A549 (cell line): ENCODE measurements around the gene PRDM15.

Source experiments
- BHLHE40 ChIP-seq: IDR thresholded peaks from 2 replicates; pipeline ENCODE4 v1.6.1; 2012; ENCODE audit warnings: low read depth, low read length, inconsistent platforms
- CHD4 ChIP-seq: fragments of 200-600 bp; sonication (generic); IDR thresholded peaks from 2 replicates; pipeline ENCODE4 v1.6.1; 2016; ENCODE audit warnings: antibody characterized with exemption, mild to moderate bottlenecking, borderline replicate concordance
- MAZ ChIP-seq: fragments of 150-350 bp; IDR thresholded peaks from 2 replicates; pipeline ENCODE4 v1.6.1; 2014; ENCODE audit warnings: antibody characterized with exemption, low read depth, low read length, borderline replicate concordance
- TF ChIP-seq, protein P1 (sequence below): fragments of 200-600 bp; sonication (generic); IDR thresholded peaks from 2 replicates; pipeline ENCODE4 v1.6.1; 2016; ENCODE audit warnings: antibody characterized with exemption, mild to moderate bottlenecking, moderate library complexity

DNA sequence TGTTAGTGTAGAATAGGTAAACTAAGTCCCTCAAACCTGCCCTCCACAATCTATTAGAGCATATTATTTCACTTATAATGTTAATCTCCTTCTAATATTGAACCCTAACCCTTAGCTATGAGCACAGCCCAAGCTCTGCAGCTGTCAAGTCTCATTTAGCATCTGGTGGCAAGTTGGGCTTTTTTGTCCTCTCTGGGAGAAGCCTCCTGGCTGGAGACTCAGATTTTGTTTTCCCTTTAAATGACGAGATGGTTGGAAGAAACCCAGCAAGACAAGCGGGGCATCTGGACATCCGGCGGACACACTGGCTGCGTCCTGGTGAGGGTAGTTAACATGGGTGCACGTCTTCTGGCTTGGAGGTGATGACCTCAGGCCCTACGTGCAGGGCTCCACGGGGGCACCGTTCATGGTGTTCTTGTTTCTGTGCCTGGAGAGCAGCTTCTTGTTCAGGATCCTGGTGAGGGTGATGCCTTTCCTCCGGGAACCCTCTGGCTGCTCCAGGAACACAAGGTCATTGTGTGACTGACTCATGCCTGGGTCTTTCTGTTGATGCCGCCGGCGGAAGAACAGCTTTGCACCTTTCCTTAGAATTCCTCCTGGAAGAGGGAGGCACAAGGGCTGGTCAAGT lies 9.7 kb upstream of the PRDM15 start:
- TF ChIP-seq BHLHE40 (no peak), MAZ (no peak), CHD4 (no peak)
- TF ChIP-seq, protein P1, sequence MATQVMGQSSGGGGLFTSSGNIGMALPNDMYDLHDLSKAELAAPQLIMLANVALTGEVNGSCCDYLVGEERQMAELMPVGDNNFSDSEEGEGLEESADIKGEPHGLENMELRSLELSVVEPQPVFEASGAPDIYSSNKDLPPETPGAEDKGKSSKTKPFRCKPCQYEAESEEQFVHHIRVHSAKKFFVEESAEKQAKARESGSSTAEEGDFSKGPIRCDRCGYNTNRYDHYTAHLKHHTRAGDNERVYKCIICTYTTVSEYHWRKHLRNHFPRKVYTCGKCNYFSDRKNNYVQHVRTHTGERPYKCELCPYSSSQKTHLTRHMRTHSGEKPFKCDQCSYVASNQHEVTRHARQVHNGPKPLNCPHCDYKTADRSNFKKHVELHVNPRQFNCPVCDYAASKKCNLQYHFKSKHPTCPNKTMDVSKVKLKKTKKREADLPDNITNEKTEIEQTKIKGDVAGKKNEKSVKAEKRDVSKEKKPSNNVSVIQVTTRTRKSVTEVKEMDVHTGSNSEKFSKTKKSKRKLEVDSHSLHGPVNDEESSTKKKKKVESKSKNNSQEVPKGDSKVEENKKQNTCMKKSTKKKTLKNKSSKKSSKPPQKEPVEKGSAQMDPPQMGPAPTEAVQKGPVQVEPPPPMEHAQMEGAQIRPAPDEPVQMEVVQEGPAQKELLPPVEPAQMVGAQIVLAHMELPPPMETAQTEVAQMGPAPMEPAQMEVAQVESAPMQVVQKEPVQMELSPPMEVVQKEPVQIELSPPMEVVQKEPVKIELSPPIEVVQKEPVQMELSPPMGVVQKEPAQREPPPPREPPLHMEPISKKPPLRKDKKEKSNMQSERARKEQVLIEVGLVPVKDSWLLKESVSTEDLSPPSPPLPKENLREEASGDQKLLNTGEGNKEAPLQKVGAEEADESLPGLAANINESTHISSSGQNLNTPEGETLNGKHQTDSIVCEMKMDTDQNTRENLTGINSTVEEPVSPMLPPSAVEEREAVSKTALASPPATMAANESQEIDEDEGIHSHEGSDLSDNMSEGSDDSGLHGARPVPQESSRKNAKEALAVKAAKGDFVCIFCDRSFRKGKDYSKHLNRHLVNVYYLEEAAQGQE = no peak
